VCaP (cell line): ENCODE measurements around the gene IL22RA1.

Source experiments
- H3K27ac ChIP-seq: fragments of 450-650 bp; 2 replicates; pipeline ENCODE4 v1.5.1; 2017
- CTCF ChIP-seq: fragments of 450-650 bp; conservative IDR thresholded peaks from 2 replicates; pipeline ENCODE4 v1.5.1; 2017; ENCODE audit warnings: mild to moderate bottlenecking, moderate library complexity

The IL22RA1 gene

GRCh38 chr1:24136956-24137539 lies 5.9 kb downstream of the IL22RA1 start:
- H3K27ac ChIP-seq: no peak overlapping the region
- no peak for TF ChIP-seq CTCF

GRCh38 chr1:24134376-24134775 lies 8.6 kb downstream of the IL22RA1 start:
- H3K27ac ChIP-seq: no peak overlapping the region
- TF ChIP-seq CTCF: no peak

- H3K27ac ChIP-seq: no peak overlapping the region
- no peak for TF ChIP-seq CTCF
Observed at GRCh38 chr1:24133819-24134218, 9.1 kb downstream of the IL22RA1 start.

- no peak for TF ChIP-seq CTCF
- peak overlapping the region; percentile 75 for H3K27ac ChIP-seq
Observed at GRCh38 chr1:24130385-24130784, 12.6 kb downstream of the IL22RA1 start.

- peak overlapping the region; percentile 75 for H3K27ac ChIP-seq
- TF ChIP-seq CTCF: no peak
Observed at GRCh38 chr1:24127801-24128363, 15.1 kb downstream of the IL22RA1 start.

GRCh38 chr1:24127134-24127800 lies 15.7 kb downstream of the IL22RA1 start:
- no peak for TF ChIP-seq CTCF
- peak overlapping the region; percentile 75 for H3K27ac ChIP-seq

GRCh38 chr1:24126672-24127023 lies 16.3 kb downstream of the IL22RA1 start:
- H3K27ac ChIP-seq: no peak overlapping the region
- no peak for TF ChIP-seq CTCF
